HG03108 (cell line): ENCODE results near the gene KPRP.

Experiments
- ATAC-seq: cut with Tn5 transposase; IDR thresholded peaks from one replicate; pipeline ENCODE4 v1.9.1; 2021; ENCODE audit warnings: moderate library complexity; ENCODE audit not compliant: unreplicated experiment

The KPRP gene

GRCh38 chr1:152757747-152758146 lies at the start of gene KPRP:
Gene KPRP (plus strand): TSS chr1:152758025. CDS start chr1:152759589, 1,564 bp downstream.
- ATAC-seq = no peak

GRCh38 chr1:152718238-152718637 lies 39.6 kb upstream of the KPRP start:
- ATAC-seq = no peak

- ATAC-seq = no peak
These were observed 32.6 kb upstream of the KPRP start for GRCh38 chr1:152725261-152725660.

GRCh38 chr1:152728986-152729385 lies 28.8 kb upstream of the KPRP start:
- no peak for ATAC-seq

- no peak for ATAC-seq
These were observed 22.2 kb upstream of the KPRP start for GRCh38 chr1:152735648-152736047.

- ATAC-seq = no peak
These were observed 19.8 kb upstream of the KPRP start for GRCh38 chr1:152737997-152738396.

- no peak for ATAC-seq
These were observed 18.0 kb upstream of the KPRP start for GRCh38 chr1:152739841-152740240.

- no peak for ATAC-seq
These were observed 16.2 kb upstream of the KPRP start for GRCh38 chr1:152741656-152742055.

GRCh38 chr1:152743371-152744145 lies 14.3 kb upstream of the KPRP start:
- ATAC-seq = no peak

- ATAC-seq = no peak
These were observed 12.5 kb upstream of the KPRP start for GRCh38 chr1:152745289-152745704.

GRCh38 chr1:152745765-152746444 lies 11.9 kb upstream of the KPRP start:
- no peak for ATAC-seq

- no peak for ATAC-seq
These were observed 10.0 kb upstream of the KPRP start for GRCh38 chr1:152747831-152748230.

GRCh38 chr1:152752225-152752624 lies 5.6 kb upstream of the KPRP start:
- ATAC-seq = no peak

- no peak for ATAC-seq
These were observed 4.2 kb upstream of the KPRP start for GRCh38 chr1:152753586-152753985.

- no peak for ATAC-seq
These were observed 953 bp upstream of the KPRP start for GRCh38 chr1:152756872-152757271.

- ATAC-seq = no peak
These were observed 811 bp downstream of the KPRP start for GRCh38 chr1:152758636-152759035.

GRCh38 chr1:152759453-152760173 lies 1.8 kb downstream of the KPRP start:
- ATAC-seq = no peak

GRCh38 chr1:152760551-152761190 lies 2.8 kb downstream of the KPRP start:
- no peak for ATAC-seq

GRCh38 chr1:152761609-152762213 lies 3.9 kb downstream of the KPRP start:
- no peak for ATAC-seq

- ATAC-seq = no peak
These were observed 11.2 kb downstream of the KPRP start for GRCh38 chr1:152768847-152769533.
